GM12878 (cell line): ENCODE measurements around the gene CHST14.

Experiments used
- EP300 ChIP-seq, 2 experiments: fragments of 150-350 bp in 1 of 2; IDR thresholded peaks; 2 replicates each; pipeline ENCODE4 v1.6.1; 2011 to 2012; ENCODE audit warnings: low read depth in 2 of 2, low read length in 2 of 2, borderline replicate concordance in 1 of 2, improper control_type of control experiment in 1 of 2, inconsistent platforms in 1 of 2; ENCODE audit not compliant: control insufficient read depth in 1 of 2
- FOXM1 ChIP-seq: IDR thresholded peaks from 2 replicates; pipeline ENCODE4 v1.6.1; 2012; ENCODE audit warnings: low read depth, mild to moderate bottlenecking, inconsistent platforms, low read length, moderate library complexity
- GATAD2B ChIP-seq: fragments of 450-650 bp; conservative IDR thresholded peaks from 2 replicates; pipeline ENCODE4 v1.6.1; 2017; ENCODE audit warnings: low read depth, mild to moderate bottlenecking, moderate library complexity
- PBX3 ChIP-seq: IDR thresholded peaks from 2 replicates; pipeline ENCODE4 v1.6.1; 2011; ENCODE audit warnings: mild to moderate bottlenecking, low read depth, low read length, moderate library complexity; ENCODE audit not compliant: insufficient replicate concordance
- RBBP5 ChIP-seq: fragments of 200-600 bp; sonication (generic); conservative IDR thresholded peaks from 2 replicates; pipeline ENCODE4 v1.6.1; 2016
- SMAD1 ChIP-seq: fragments of 450-650 bp; IDR thresholded peaks from 2 replicates; pipeline ENCODE4 v1.6.1; 2018; ENCODE audit warnings: mild to moderate bottlenecking, low read depth; ENCODE audit not compliant: partially characterized antibody
- TF ChIP-seq, protein P1 (sequence below), 3 experiments: IDR thresholded peaks in 2 of 3; conservative IDR thresholded peaks in 1 of 3; 2 replicates each; pipeline ENCODE4 v1.5.1; 2011; ENCODE audit warnings: low read depth in 3 of 3, low read length in 3 of 3, mild to moderate bottlenecking in 3 of 3, control low read depth in 2 of 3, moderate library complexity in 2 of 3, inconsistent platforms in 1 of 3, mixed read lengths in 1 of 3; ENCODE audit not compliant: control insufficient read depth in 2 of 3, insufficient read depth in 1 of 3; ENCODE audit errors: extremely low read depth in 1 of 3

DNA sequence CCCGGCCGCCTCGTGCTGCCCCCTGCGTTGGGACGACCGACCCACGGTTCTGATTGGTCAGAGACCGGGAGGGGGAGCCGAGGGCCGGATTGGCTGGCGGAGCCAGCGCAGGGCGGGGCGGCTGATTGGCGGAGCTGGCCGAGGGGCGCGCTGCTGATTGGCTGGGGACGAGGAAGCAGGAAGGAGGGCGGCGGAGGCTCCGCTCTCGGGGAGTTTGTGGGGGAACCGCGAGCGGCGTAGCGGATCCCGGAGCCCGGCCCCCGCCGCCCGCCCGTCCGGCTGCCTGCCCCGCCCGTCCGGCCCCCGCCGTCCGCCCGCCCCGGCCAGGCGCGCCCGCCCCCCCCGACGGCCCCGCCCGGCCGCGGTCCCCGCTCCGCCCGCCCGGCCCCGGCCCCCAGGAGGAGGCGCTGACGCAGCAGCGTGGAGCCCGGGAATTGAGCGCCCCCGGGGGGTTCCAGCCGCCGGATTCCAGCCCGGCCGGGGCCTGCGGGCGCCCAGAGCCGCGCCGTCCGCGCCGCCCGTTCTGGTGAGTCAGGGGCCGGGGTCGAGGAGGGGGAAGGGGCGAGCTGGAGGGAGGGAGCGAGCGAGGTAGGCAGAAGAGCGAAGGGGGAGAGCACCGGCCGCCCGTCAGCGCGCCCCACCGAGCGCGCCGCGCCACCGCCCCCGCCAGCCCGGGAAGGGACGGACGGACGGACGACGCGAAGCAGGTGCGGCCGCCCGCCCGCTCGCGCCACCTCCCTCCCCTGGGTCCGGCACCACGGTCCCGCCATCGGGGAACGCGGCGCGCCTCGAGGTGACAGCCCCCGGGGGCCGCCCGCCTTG lies 29.8 kb upstream of the CHST14 start, which contains the start of gene BAHD1:
- TF ChIP-seq SMAD1 (no peak), FOXM1 (no peak), PBX3 (no peak), GATAD2B (peak; percentile 70), EP300 (IDR thresholded peaks at IDR 0.05; ENCODE audit: borderline replicate concordance in 1 of 2, control insufficient read depth in 1 of 2, low read depth in 2 of 2, low read length in 2 of 2) (no peak), RBBP5 (no peak)
- TF ChIP-seq, protein P1, sequence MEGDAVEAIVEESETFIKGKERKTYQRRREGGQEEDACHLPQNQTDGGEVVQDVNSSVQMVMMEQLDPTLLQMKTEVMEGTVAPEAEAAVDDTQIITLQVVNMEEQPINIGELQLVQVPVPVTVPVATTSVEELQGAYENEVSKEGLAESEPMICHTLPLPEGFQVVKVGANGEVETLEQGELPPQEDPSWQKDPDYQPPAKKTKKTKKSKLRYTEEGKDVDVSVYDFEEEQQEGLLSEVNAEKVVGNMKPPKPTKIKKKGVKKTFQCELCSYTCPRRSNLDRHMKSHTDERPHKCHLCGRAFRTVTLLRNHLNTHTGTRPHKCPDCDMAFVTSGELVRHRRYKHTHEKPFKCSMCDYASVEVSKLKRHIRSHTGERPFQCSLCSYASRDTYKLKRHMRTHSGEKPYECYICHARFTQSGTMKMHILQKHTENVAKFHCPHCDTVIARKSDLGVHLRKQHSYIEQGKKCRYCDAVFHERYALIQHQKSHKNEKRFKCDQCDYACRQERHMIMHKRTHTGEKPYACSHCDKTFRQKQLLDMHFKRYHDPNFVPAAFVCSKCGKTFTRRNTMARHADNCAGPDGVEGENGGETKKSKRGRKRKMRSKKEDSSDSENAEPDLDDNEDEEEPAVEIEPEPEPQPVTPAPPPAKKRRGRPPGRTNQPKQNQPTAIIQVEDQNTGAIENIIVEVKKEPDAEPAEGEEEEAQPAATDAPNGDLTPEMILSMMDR (IDR thresholded peaks at IDR 0.05 in 2 of 3, conservative IDR thresholded peaks at IDR 0.05 in 1 of 3; ENCODE audit: control insufficient read depth in 2 of 3, extremely low read depth in 1 of 3, insufficient read depth in 1 of 3, low read depth in 3 of 3, low read length in 3 of 3): peak in 1 of 3 experiments; percentile 18; a peak in 2 of 6 replicates
